Measurements from ENCODE around the gene CD99L2.

- no peak for TF ChIP-seq EZH2 (IDR thresholded peaks at IDR 0.05; ENCODE audit: insufficient read depth, poor library complexity, severe bottlenecking)
- no peak for TF ChIP-seq EZH2phosphoT487 (IDR thresholded peaks at IDR 0.05; ENCODE audit: insufficient read depth, low read depth)
These were observed 38.1 kb upstream of the CD99L2 start for GRCh38 chrX:150936556-150936955.

All from GM23248 (cell line).